HCT116 (cell line): Measurements from ENCODE around the gene CAMK2G. TPM values are rescaled to one million over a fixed set of nuclear protein-coding genes. Genes with fewer than 3 reads are reported as not detected.

Experiments
- ATAC-seq: fragments of 200-7000 bp; cut with Tn5 transposase; 2 replicates; pipeline ENCODE4 v1.9.1; 2020; ENCODE audit warnings: mild to moderate bottlenecking, moderate library complexity
- BruUV-seq: library from RNA; stranded (reverse); fragments of 400-500 nt; replicated peaks from 2 replicates; lab custom pipeline; 2021; lab: Mats Ljungman, UMichigan
- CTCF ChIA-PET: fragments of 300-600 bp; sonication (Branson Sonifier 250); formaldehyde crosslinking; loops from one replicate; lab custom pipeline; 2021; ENCODE audit warnings: antibody characterized with exemption; lab: Charles Lee
- POLR2A ChIA-PET: fragments of 300-600, 350-600 bp; sonication (Branson Sonifier 250); formaldehyde crosslinking; loops from one replicate; lab custom pipeline; 2021; ENCODE audit warnings: antibody characterized with exemption; lab: Charles Lee
- RAD21 ChIA-PET, 2 experiments: fragments of 300-600 bp; sonication (Branson Sonifier 250); formaldehyde crosslinking; loops; one replicate each; lab custom pipeline; 2023; ENCODE audit warnings: low total read pairs in 2 of 2; ENCODE audit not compliant: uncharacterized antibody in 2 of 2, unreplicated experiment in 2 of 2, low non-redundant PET in 1 of 2; lab: Charles Lee
- DNase-seq: peaks from one replicate; pipeline ENCODE4 v3.0.0-alpha.2; 2010; ENCODE audit warnings: low read depth, low spot score
- H2AFZ ChIP-seq: fragments of 200-600 bp; shearing (Covaris generic), sonication (generic); 2 replicates; pipeline ENCODE4 v1.6.1; 2017; ENCODE audit warnings: low read depth, mixed run types, mixed read lengths, antibody characterized with exemption, low read length; ENCODE audit not compliant: poor library complexity, severe bottlenecking
- H3K27ac ChIP-seq: 2 replicates; pipeline ENCODE4 v1.5.1; 2012; ENCODE audit warnings: low read depth, low read length
- H3K27me3 ChIP-seq: fragments of 200-600 bp; sonication (generic); 2 replicates; pipeline ENCODE4 v1.6.1; 2016; ENCODE audit warnings: mixed run types, low read length, mixed read lengths; ENCODE audit not compliant: insufficient read depth
- H3K36me3 ChIP-seq, 2 experiments: fragments of 200-500 bp in 1 of 2; fragments of 200-600 bp in 1 of 2; sonication (Bioruptor generic) in 1 of 2; sonication (generic) in 1 of 2; 2 replicates each; pipeline versions ENCODE4 v1.5.1 to v1.6.1; 2014 to 2016; ENCODE audit warnings: low read length in 2 of 2, inconsistent platforms in 1 of 2, mixed read lengths in 1 of 2, mixed run types in 1 of 2; ENCODE audit not compliant: insufficient read depth in 2 of 2, control insufficient read depth in 1 of 2
- H3K4me1 ChIP-seq, 2 experiments: fragments of 200-600 bp in 1 of 2; sonication (generic) in 1 of 2; 2 replicates each; pipeline versions ENCODE4 v1.5.1 to v1.6.1; 2012 to 2017; ENCODE audit warnings: low read length in 2 of 2, inconsistent platforms in 1 of 2, mild to moderate bottlenecking in 1 of 2, mixed read lengths in 1 of 2, mixed run types in 1 of 2, moderate library complexity in 1 of 2; ENCODE audit not compliant: insufficient read depth in 2 of 2, control insufficient read depth in 1 of 2
- H3K4me2 ChIP-seq: fragments of 200-600 bp; sonication (generic); 2 replicates; pipeline ENCODE4 v1.6.1; 2017; ENCODE audit warnings: mixed run types, low read length, mixed read lengths
- H3K4me3 ChIP-seq, 2 experiments: fragments of 200-600 bp in 1 of 2; sonication (generic) in 1 of 2; replicated peaks in 1 of 2; 2 replicates each; pipeline ENCODE4 v1.5.1; 2011 to 2016; ENCODE audit warnings: low read length in 2 of 2, control low read depth in 1 of 2, low read depth in 1 of 2, mild to moderate bottlenecking in 1 of 2, mixed read lengths in 1 of 2, mixed run types in 1 of 2
- H3K79me2 ChIP-seq: fragments of 200-600 bp; sonication (generic); 2 replicates; pipeline ENCODE4 v1.6.1; 2017; ENCODE audit warnings: mild to moderate bottlenecking, mixed run types, low read length, moderate library complexity, mixed read lengths; ENCODE audit not compliant: insufficient read depth
- H3K9ac ChIP-seq: fragments of 200-600 bp; sonication (generic); 2 replicates; pipeline ENCODE4 v1.6.1; 2016; ENCODE audit warnings: low read length, mixed read lengths
- H3K9me2 ChIP-seq: fragments of 200-600 bp; sonication (generic), shearing (Covaris generic); 2 replicates; pipeline ENCODE4 v1.6.1; 2017; ENCODE audit warnings: mixed run types, mild to moderate bottlenecking, moderate library complexity; ENCODE audit not compliant: insufficient read depth
- H3K9me3 ChIP-seq, 2 experiments: fragments of 200-500 bp in 1 of 2; fragments of 200-600 bp in 1 of 2; sonication (Bioruptor generic) in 1 of 2; sonication (generic) in 1 of 2; 2 replicates each; pipeline ENCODE4 v1.6.1; 2014 to 2017; ENCODE audit warnings: low read length in 2 of 2, mixed read lengths in 2 of 2, inconsistent platforms in 1 of 2, low read depth in 1 of 2, mild to moderate bottlenecking in 1 of 2, mixed run types in 1 of 2, moderate library complexity in 1 of 2; ENCODE audit not compliant: control insufficient read depth in 1 of 2, insufficient read depth in 1 of 2
- H4K20me1 ChIP-seq: fragments of 200-600 bp; sonication (generic), shearing (Covaris generic); 2 replicates; pipeline ENCODE4 v1.6.1; 2017; ENCODE audit warnings: mixed run types, mild to moderate bottlenecking, moderate library complexity; ENCODE audit not compliant: insufficient read depth
- EGR1 ChIP-seq: IDR thresholded peaks from 2 replicates; pipeline ENCODE4 v1.6.1; 2012; ENCODE audit warnings: low read depth
- ELF1 ChIP-seq: IDR thresholded peaks from 2 replicates; pipeline ENCODE4 v1.6.1; 2012; ENCODE audit warnings: low read depth, borderline replicate concordance
- EZH2phosphoT487 ChIP-seq: fragments of 200-600 bp; IDR thresholded peaks from 2 replicates; pipeline ENCODE4 v1.6.1; 2018; ENCODE audit warnings: antibody characterized with exemption, borderline replicate concordance
- FOSL1 ChIP-seq: IDR thresholded peaks from 2 replicates; pipeline ENCODE4 v1.6.1; 2012; ENCODE audit warnings: low read depth
- JUND ChIP-seq: IDR thresholded peaks from 2 replicates; pipeline ENCODE4 v1.6.1; 2012
- POLR2A ChIP-seq: IDR thresholded peaks from 2 replicates; pipeline ENCODE4 v1.7.0; 2011; ENCODE audit warnings: borderline replicate concordance; ENCODE audit not compliant: insufficient read depth, insufficient read length; ENCODE audit errors: extremely low read depth
- POLR2AphosphoS5 ChIP-seq: IDR thresholded peaks from 2 replicates; pipeline ENCODE4 v1.6.1; 2011; ENCODE audit warnings: mild to moderate bottlenecking, low read depth, low read length, moderate library complexity
- SP1 ChIP-seq: IDR thresholded peaks from 2 replicates; pipeline ENCODE4 v1.6.1; 2012; ENCODE audit warnings: low read depth
- TCF7L2 ChIP-seq: IDR thresholded peaks from 2 replicates; pipeline ENCODE4 v1.7.0; 2011; ENCODE audit warnings: borderline replicate concordance, inconsistent platforms; ENCODE audit not compliant: insufficient read depth, insufficient read length; ENCODE audit errors: extremely low read depth
- YY1 ChIP-seq: IDR thresholded peaks from 2 replicates; pipeline ENCODE4 v1.6.1; 2011; ENCODE audit warnings: low read length, low read depth, moderate library complexity, mild to moderate bottlenecking; ENCODE audit not compliant: insufficient replicate concordance; ENCODE audit errors: extremely low read depth
- ZFX ChIP-seq: fragments of 450-650 bp; IDR thresholded peaks from 2 replicates; pipeline ENCODE4 v1.6.1; 2017
- ZNF274 ChIP-seq: fragments of 200-500 bp; sonication (Bioruptor generic); IDR thresholded peaks from 2 replicates; pipeline ENCODE4 v1.6.1; 2014; ENCODE audit warnings: mild to moderate bottlenecking, low read depth, low read length, inconsistent platforms
- intact Hi-C: fragments of 100-400 bp; cut with micrococcal nuclease; formaldehyde crosslinking; loops from 2 replicates; pipeline ENCODE4 v1.10.0; 2022
- total RNA-seq: library from RNA; stranded (reverse); gene quantifications from one replicate; pipeline ENCODE4 v1.2.1, GENCODE V29; 2021; ENCODE audit not compliant: unreplicated experiment
- TF ChIP-seq, protein P1 (sequence below), 3 experiments: fragments of 200-600 bp in 1 of 3; sonication (generic) in 1 of 3; IDR thresholded peaks in 2 of 3; conservative IDR thresholded peaks in 1 of 3; 2 replicates each; pipeline ENCODE4 v1.5.1; 2012 to 2017; ENCODE audit warnings: low read depth in 2 of 3, low read length in 2 of 3, antibody characterized with exemption in 1 of 3, borderline replicate concordance in 1 of 3, control low read depth in 1 of 3, mild to moderate bottlenecking in 1 of 3, mixed read lengths in 1 of 3, mixed run types in 1 of 3, moderate library complexity in 1 of 3; ENCODE audit not compliant: insufficient read depth in 1 of 3
- TF ChIP-seq, protein P2 (sequence below): IDR thresholded peaks from 2 replicates; pipeline ENCODE4 v1.6.1; 2012
- TF ChIP-seq, protein P3 (sequence below): IDR thresholded peaks from 2 replicates; pipeline ENCODE4 v1.6.1; 2012; ENCODE audit warnings: low read depth

Gene CAMK2G
- total RNA-seq, 1 experiment from 2014 or later = 28.3 TPM

DNA sequence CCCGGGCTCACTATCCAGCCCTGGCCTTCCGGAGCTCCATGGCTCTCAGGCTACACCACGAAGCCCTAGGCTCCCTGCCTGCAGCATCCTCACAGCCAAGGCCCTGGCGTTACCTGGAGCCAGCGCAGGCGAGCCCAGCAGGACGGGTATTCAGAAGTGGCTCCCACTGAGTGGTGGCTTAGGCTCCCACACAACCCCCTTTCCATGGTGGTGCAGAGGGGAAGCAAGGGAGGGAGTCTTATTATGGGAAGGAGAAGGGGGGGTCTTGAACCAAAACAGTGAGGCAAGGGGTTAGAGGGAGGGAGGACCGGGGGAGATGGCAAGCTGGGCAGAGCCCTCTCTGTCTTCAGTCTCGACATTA lies 33.3 kb downstream of the CAMK2G start:
- no peak for ATAC-seq
- Histone ChIP-seq H3K4me1 (peaks cover 0 to 9% of the 10 kb centered on the region in 2 experiments; a peak in 2 of 4 replicates), H3K27ac (no peak overlapping the region), H3K9ac (no peak overlapping the region), H3K4me2 (no peak overlapping the region), H3K27me3 (no peaks in the 10 kb centered on the region), H3K9me3 (no peaks in the 10 kb centered on the region), H4K20me1 (no peaks in the 10 kb centered on the region), H3K36me3 (peaks cover 20 to 36% of the 10 kb centered on the region in 2 experiments; a peak in 3 of 4 replicates), H3K9me2 (no peaks in the 10 kb centered on the region), H2AFZ (no peak overlapping the region), H3K4me3 (no peak overlapping the region), H3K79me2 (no peaks in the 10 kb centered on the region)
- no TSS peak for BruUV-seq
- intact Hi-C loops = no loop called here
- TF ChIP-seq TCF7L2 (no peak), EZH2phosphoT487 (no peak), POLR2AphosphoS5 (no peak)
- no peak for DNase-seq
- CTCF ChIA-PET = no interaction called here
- RAD21 ChIA-PET = no interaction called here
- POLR2A ChIA-PET = no interaction called here

DNA sequence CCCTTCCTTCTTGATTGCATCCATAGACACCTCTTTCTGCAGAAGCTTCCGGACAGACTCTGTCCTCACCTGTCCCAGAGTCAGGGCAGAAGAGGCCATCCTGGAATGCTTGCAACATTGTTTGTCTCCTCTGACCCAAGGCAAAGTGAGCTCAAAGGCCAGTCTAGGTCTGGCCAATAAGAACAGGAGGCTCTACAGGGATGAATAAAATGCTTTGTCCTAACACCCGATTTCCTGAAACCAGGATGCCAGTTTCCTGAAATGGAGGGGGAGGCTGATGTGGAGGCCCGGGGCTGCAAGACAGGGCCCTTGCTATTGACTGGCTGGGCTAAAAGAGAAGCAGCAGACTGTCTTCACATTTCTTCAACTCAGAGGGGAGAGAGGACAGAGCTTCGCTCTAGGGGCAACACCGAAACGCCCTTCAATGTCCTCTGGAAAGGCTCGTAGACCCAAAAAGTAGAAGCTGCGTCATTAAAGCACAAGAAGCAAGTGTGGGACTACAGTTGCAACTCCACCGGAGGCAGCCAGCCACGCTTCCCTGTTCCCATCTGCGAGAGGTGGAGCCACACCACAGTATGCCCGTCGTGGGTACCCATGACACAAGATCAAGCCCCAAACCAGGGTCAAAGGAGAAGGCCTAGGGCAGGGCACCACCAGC lies 33.8 kb downstream of the CAMK2G start:
- no peak for DNase-seq
- RAD21 ChIA-PET = no interaction called here
- peaks cover 19 to 33% of the 10 kb centered on the region in 2 experiments; a peak in 3 of 4 replicates for H3K36me3 ChIP-seq
- TF ChIP-seq EZH2phosphoT487 (no peak), ZFX (no peak), ELF1 (no peak), POLR2A (no peak), ZNF274 (no peak), SP1 (no peak), FOSL1 (no peak), YY1 (no peak), JUND (no peak), EGR1 (no peak)
- TF ChIP-seq, protein P1, sequence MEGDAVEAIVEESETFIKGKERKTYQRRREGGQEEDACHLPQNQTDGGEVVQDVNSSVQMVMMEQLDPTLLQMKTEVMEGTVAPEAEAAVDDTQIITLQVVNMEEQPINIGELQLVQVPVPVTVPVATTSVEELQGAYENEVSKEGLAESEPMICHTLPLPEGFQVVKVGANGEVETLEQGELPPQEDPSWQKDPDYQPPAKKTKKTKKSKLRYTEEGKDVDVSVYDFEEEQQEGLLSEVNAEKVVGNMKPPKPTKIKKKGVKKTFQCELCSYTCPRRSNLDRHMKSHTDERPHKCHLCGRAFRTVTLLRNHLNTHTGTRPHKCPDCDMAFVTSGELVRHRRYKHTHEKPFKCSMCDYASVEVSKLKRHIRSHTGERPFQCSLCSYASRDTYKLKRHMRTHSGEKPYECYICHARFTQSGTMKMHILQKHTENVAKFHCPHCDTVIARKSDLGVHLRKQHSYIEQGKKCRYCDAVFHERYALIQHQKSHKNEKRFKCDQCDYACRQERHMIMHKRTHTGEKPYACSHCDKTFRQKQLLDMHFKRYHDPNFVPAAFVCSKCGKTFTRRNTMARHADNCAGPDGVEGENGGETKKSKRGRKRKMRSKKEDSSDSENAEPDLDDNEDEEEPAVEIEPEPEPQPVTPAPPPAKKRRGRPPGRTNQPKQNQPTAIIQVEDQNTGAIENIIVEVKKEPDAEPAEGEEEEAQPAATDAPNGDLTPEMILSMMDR (IDR thresholded peaks at IDR 0.05 in 2 of 3, conservative IDR thresholded peaks at IDR 0.05 in 1 of 3; ENCODE audit: borderline replicate concordance in 1 of 3, insufficient read depth in 1 of 3, low read depth in 2 of 3, low read length in 2 of 3) = no peak
- TF ChIP-seq, protein P2, sequence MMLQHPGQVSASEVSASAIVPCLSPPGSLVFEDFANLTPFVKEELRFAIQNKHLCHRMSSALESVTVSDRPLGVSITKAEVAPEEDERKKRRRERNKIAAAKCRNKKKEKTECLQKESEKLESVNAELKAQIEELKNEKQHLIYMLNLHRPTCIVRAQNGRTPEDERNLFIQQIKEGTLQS = no peak
- TF ChIP-seq, protein P3, sequence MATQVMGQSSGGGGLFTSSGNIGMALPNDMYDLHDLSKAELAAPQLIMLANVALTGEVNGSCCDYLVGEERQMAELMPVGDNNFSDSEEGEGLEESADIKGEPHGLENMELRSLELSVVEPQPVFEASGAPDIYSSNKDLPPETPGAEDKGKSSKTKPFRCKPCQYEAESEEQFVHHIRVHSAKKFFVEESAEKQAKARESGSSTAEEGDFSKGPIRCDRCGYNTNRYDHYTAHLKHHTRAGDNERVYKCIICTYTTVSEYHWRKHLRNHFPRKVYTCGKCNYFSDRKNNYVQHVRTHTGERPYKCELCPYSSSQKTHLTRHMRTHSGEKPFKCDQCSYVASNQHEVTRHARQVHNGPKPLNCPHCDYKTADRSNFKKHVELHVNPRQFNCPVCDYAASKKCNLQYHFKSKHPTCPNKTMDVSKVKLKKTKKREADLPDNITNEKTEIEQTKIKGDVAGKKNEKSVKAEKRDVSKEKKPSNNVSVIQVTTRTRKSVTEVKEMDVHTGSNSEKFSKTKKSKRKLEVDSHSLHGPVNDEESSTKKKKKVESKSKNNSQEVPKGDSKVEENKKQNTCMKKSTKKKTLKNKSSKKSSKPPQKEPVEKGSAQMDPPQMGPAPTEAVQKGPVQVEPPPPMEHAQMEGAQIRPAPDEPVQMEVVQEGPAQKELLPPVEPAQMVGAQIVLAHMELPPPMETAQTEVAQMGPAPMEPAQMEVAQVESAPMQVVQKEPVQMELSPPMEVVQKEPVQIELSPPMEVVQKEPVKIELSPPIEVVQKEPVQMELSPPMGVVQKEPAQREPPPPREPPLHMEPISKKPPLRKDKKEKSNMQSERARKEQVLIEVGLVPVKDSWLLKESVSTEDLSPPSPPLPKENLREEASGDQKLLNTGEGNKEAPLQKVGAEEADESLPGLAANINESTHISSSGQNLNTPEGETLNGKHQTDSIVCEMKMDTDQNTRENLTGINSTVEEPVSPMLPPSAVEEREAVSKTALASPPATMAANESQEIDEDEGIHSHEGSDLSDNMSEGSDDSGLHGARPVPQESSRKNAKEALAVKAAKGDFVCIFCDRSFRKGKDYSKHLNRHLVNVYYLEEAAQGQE = no peak

More for the DNA sequence above, 33.8 kb downstream of the CAMK2G start:
- H4K20me1 ChIP-seq = no peaks in the 10 kb centered on the region
- H3K4me1 ChIP-seq = peaks cover 0 to 9% of the 10 kb centered on the region in 2 experiments; a peak in 2 of 4 replicates
- no peak overlapping the region for H3K9ac ChIP-seq
- CTCF ChIA-PET = no interaction called here
- no TSS peak for BruUV-seq
- H3K4me2 ChIP-seq = no peak overlapping the region
- no peaks in the 10 kb centered on the region for H3K27me3 ChIP-seq
- ATAC-seq = no peak
- H3K9me3 ChIP-seq = no peaks in the 10 kb centered on the region
- POLR2A ChIA-PET = no interaction called here
- H3K4me3 ChIP-seq = no peak overlapping the region
- no peak overlapping the region for H2AFZ ChIP-seq
- intact Hi-C loops = no loop called here
- H3K27ac ChIP-seq = no peak overlapping the region
- no peaks in the 10 kb centered on the region for H3K9me2 ChIP-seq
- H3K79me2 ChIP-seq = no peaks in the 10 kb centered on the region
